ENCODE results near the gene PDE4C. TPM values are rescaled to one million over a fixed set of nuclear protein-coding genes. Genes with fewer than 3 reads are reported as not detected.

The PDE4C gene
- total RNA-seq, 1 experiment from 2014 or later = 3.0 TPM

DNA sequence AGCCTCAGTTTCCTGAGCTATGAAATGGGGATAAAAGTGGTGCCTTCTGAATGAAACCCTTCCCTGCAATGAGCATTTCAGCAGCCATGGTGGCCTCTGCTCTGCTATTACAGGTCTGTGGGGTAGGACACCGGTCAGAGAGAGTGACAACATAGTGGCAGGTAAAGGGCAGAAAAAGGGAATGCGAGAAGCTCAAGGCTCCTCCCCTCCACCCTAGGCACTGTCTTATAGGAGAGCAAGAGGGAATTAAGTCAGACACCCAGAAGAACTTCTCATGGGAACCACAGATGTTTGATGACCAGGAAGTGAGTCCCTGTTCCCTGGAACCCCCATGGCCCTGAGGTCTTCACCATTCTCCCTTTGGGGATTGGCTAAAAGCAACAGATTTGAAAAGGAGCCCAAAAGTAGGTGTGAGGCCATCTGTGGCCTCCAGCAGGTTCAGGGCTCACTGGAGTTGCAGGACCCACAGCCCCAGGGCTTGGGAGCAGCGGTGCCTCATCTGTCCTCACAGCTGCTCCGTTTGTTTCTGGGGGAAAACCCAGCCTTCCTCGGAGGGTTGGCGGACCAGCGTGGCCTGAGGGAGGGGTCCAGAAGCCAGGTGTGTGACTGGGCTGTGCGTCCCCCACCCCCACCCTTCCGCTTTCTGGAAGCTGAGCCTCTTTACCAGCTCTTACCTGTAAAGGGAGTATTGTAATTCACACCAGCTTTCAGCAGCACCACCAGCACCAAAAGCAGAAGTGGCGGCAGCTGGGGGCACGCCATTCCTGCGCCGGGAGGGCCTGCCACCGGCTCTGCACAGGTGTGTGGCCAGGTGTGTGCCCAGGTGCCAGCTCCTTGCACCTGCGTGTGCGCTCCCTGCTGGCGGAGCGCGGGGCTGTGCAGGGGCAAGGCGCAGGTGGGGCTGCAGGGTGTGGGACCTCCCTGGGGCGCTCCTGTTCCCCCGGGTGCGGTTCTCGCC lies 28.6 kb upstream of the PDE4C start:
- Mint-ChIP-seq H3K27me3 (ENCODE audit: low read depth) (peaks cover 16% of the 10 kb centered on the region), H3K9me3 (peaks cover 10% of the 10 kb centered on the region), H3K4me1 (peaks cover 17% of the 10 kb centered on the region), H3K4me3 (peak overlapping the region; percentile 9; the same call in 1 of the 2 replicates), H3K27ac (no peak overlapping the region), H3K36me3 (0 out of 2 replicates have a peak, but pooled peaks cover 6% of the 10 kb centered on the region)
- ChIA-PET POLR2A (interaction anchor here (0.6 to 4.7 kb wide), 6 partner anchors 17 to 1107 kb away, joined by 3 to 27 read pairs (median 4); partner anchors contain the start of gene JUND), CTCF (interaction anchor here (0.6 to 12.7 kb wide), 43 partner anchors 8 to 257 kb away, joined by 3 to 369 read pairs (median 5); partner anchors contain the start of genes JUND, LSM4, MPV17L2 and PDE4C)
- ATAC-seq (peak; percentile 75), DNase-seq (ENCODE audit: low spot score) (peak; percentile 59)
- TF ChIP-seq GTF2I (CRISPR knock-in tag; conservative IDR thresholded peaks at IDR 0.05) (no peak), ZNF121 (CRISPR knock-in tag; IDR thresholded peaks at IDR 0.05) (no peak), STAT6 (CRISPR knock-in tag; conservative IDR thresholded peaks at IDR 0.05; ENCODE audit: low read depth) (no peak), ELF4 (CRISPR knock-in tag; IDR thresholded peaks at IDR 0.05; ENCODE audit: low read depth) (0 out of 2 replicates have a peak, but pooled peaks have one; percentile 38), MLX (CRISPR knock-in tag; IDR thresholded peaks at IDR 0.05) (no peak), ZNF281 (CRISPR knock-in tag; IDR thresholded peaks at IDR 0.05) (peak; percentile 86; the same call in 1 of the 2 replicates), TCF7 (CRISPR knock-in tag; IDR thresholded peaks at IDR 0.05; ENCODE audit: low read depth) (no peak), FOXK1 (CRISPR knock-in tag; IDR thresholded peaks at IDR 0.05) (peak; percentile 22; the same call in 1 of the 2 replicates), EMX1 (CRISPR knock-in tag; IDR thresholded peaks at IDR 0.05) (no peak), ZBTB43 (CRISPR knock-in tag; IDR thresholded peaks at IDR 0.05) (peak; percentile 99), TEAD4 (CRISPR knock-in tag; IDR thresholded peaks at IDR 0.05) (no peak), CBFB (CRISPR knock-in tag; IDR thresholded peaks at IDR 0.05; ENCODE audit: low read depth) (no peak), JAZF1 (CRISPR knock-in tag; IDR thresholded peaks at IDR 0.05) (no peak), OVOL2 (CRISPR knock-in tag; IDR thresholded peaks at IDR 0.05; ENCODE audit: borderline replicate concordance) (no peak), TEAD1 (CRISPR knock-in tag; IDR thresholded peaks at IDR 0.05) (no peak), ARID4B (CRISPR knock-in tag; IDR thresholded peaks at IDR 0.05; ENCODE audit: borderline replicate concordance) (no peak), CDX4 (CRISPR knock-in tag; IDR thresholded peaks at IDR 0.05; ENCODE audit: borderline replicate concordance) (no peak), IRF2 (CRISPR knock-in tag; IDR thresholded peaks at IDR 0.05; ENCODE audit: borderline replicate concordance, low read depth) (0 out of 2 replicates have a peak, but pooled peaks have one; percentile 32)
- TF ChIP-seq, protein P1, sequence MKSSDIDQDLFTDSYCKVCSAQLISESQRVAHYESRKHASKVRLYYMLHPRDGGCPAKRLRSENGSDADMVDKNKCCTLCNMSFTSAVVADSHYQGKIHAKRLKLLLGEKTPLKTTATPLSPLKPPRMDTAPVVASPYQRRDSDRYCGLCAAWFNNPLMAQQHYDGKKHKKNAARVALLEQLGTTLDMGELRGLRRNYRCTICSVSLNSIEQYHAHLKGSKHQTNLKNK (CRISPR knock-in tag; IDR thresholded peaks at IDR 0.05) = no peak
- TF ChIP-seq, protein P2, sequence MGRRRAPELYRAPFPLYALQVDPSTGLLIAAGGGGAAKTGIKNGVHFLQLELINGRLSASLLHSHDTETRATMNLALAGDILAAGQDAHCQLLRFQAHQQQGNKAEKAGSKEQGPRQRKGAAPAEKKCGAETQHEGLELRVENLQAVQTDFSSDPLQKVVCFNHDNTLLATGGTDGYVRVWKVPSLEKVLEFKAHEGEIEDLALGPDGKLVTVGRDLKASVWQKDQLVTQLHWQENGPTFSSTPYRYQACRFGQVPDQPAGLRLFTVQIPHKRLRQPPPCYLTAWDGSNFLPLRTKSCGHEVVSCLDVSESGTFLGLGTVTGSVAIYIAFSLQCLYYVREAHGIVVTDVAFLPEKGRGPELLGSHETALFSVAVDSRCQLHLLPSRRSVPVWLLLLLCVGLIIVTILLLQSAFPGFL (CRISPR knock-in tag; IDR thresholded peaks at IDR 0.05; ENCODE audit: borderline replicate concordance) = no peak
